H4 (cell line): ENCODE data around the gene MFSD2B. TPM values are rescaled to one million over a fixed set of nuclear protein-coding genes. Genes with fewer than 3 reads are reported as not detected.

Experiments
- DNase-seq: peaks from one replicate; pipeline ENCODE4 v3.0.0-alpha.2; 2015; ENCODE audit warnings: low spot score
- total RNA-seq: library from RNA; depleted of rRNA; stranded (reverse); fragments of >200 nt; shearing (Covaris generic); gene quantifications from 2 replicates; pipeline ENCODE4 v1.2.3, GENCODE V29; 2014; rRNA removed

Gene MFSD2B
- total RNA-seq, 1 experiment from 2014 or later, result not detected

DNA sequence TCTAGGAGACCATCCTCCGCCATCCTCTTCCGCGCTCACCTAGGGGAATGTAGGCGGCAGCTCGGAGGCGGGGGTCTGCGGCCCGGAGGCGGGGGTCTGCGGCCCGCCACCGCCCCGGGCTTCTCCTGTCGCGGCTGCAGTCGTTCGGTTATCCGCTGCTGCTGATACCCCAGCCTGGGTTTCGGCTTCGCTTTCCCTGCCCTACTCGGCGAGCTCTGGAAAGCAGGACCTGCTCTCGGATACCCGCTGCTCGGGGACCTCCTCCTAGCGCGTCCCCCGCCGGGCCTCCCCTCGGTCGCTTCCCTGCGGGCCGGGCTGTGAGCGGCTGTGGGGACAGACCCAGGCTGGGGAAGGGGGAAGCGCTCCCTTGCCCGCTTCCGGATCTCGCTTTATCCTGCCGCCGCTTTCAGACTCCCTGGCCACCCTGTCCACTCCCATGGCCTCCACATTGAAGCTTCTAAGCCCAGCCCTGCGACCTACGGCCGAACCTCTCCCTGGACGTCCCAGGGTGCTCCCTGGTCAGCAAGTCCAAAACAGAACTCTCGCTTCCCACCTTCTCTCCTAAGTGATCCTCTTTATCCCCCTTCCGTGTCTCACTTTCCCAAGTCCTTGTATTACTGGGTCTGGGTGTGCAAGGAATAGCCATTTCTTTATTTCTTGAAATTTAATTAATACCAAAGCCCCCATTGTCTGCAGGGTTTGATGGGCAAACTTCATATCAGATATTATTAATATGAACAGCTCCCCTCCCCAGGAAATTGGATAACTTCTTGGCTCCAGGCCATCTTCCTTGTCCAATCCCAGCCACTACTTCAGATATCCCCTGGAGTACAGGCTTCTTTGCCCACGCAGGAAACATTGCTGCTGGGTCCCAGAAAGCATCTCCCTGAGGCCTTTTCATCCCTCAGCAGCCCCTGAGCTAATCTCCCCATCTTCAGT lies 40.4 kb downstream of the MFSD2B start:
- DNase-seq, result no peak

DNA sequence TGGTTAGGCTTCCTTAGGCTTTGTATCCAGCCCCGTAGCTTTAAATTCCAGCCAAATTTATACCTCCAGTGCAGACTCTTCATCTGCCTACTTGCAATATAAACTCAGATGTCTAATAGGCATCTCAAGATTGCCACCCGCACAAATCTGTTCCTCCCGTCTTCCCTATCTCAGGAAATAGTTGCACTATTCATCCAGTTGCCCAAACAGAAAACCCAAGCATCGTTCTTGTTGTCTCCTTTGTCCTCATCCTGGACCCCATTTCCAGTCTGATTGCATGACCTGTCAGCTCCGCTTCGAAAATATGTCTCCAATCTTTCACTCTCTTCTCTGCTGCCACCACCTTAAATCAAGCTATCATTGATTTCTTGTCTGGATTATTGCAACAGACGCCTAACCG lies 41.9 kb downstream of the MFSD2B start:
- no peak for DNase-seq

DNA sequence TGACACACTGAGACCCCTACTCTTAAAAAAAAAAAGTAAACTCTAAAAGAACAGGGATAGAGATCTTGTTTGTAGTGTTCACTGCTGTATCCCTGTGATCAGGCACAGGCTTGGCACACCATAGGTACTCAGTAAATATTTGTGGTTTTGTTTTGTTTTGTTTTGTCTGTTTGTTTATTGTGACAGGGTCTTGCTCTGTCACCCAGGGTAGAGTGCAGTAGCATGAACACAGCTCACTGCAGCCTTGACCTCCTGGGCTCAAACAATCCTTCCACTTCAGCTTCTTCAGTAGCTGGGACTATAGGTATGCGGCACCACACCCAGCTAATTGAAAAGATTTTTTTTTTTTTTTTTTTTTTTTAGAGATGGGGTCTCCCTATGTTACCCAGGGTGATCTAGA lies 43.1 kb downstream of the MFSD2B start:
- no peak for DNase-seq

- DNase-seq, result no peak
Observed at GRCh38 chr2:24054366-24055010, 44.6 kb downstream of the MFSD2B start.

GRCh38 chr2:24055750-24056149 lies 45.9 kb downstream of the MFSD2B start:
- no peak for DNase-seq

DNA sequence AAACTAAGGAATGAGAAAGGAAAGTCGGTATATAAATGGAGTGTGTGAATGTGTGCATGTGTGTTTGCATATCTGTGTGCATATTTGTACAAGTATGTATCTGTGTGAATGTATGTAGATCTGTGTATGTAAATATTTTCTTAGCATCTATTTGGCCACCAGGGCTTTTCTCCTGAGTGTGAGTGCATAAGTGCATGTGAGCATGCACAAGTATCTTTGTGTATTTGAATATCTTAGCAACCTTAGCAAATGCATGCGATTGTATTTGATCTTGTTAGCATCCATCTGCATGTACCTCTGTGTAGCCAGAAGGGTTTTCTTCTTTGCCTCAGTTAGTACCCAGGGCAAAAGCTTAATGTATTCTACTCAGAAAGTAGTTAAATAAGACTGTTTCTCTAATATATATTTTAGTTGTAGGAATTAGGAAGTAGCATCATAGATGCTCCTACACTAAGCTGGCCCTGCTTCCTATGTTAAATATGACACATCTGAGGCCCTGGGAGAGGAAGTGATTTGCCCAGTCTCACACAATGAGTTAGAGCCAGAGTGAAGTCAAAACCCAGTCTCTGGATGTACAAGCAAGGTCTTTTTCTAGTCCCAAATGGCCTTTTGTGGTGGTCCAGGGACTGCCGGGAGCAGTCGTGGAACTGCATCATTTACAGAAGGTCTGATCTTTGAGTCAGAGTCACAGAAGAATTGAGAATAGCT lies 48.8 kb downstream of the MFSD2B start:
- no peak for DNase-seq

GRCh38 chr2:24065341-24065740 lies 55.5 kb downstream of the MFSD2B start:
- no peak for DNase-seq

DNA sequence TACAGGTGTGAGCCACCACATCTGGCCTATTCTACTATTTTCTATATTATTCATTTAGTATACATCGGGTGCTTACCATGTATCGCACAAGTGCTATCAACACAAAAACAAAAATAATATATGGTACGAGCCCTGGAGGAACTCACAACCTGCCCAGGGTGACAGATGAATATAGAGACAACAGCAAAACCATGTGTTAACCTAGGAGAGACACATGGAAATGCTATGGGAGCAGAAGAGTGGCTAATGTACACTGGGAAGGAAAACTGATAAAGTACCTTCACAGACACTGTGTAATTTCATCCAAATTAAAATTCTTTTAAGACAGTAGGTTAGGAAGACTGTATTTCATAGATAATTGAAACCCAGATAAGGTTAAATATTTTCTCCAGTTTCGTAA lies 62.4 kb downstream of the MFSD2B start:
- DNase-seq, result no peak

- no peak for DNase-seq
Observed at GRCh38 chr2:24073816-24074215, 63.9 kb downstream of the MFSD2B start.

GRCh38 chr2:24075259-24075658 lies 65.4 kb downstream of the MFSD2B start:
- no peak for DNase-seq

Other genes with a start within 250 kb of the MFSD2B start
- gene ATAD2B, start 83.0 kb upstream of the MFSD2B start, total RNA-seq, result 2.3 and 2.6 TPM in 2 replicates
- gene UBXN2A, start 69.6 kb upstream of the MFSD2B start, total RNA-seq, result 5.7 and 10.0 TPM in 2 replicates
- gene WDCP, start 37.3 kb downstream of the MFSD2B start, total RNA-seq, result 7.1 and 7.6 TPM in 2 replicates
- gene FKBP1B, start 39.7 kb downstream of the MFSD2B start, total RNA-seq, result 0.58 TPM in 1 of 2 replicates, not detected in the other
- gene SF3B6, start 66.2 kb downstream of the MFSD2B start, total RNA-seq, result 178 and 188 TPM in 2 replicates
- 4.9 and 5.1 TPM in 2 replicates for gene TP53I3, start 74.7 kb downstream of the MFSD2B start, total RNA-seq
- 0.72 and 1.1 TPM in 2 replicates for gene PFN4, start 113.2 kb downstream of the MFSD2B start, total RNA-seq
- gene FAM228B, start 113.4 kb downstream of the MFSD2B start, total RNA-seq, result 0.27 and 1.8 TPM in 2 replicates
- not detected in 2 replicates for gene FAM228A, start 165.0 kb downstream of the MFSD2B start, total RNA-seq